ENCODE data around the gene ISYNA1. TPM values are rescaled to one million over a fixed set of nuclear protein-coding genes. Genes with fewer than 3 reads are reported as not detected.
A peak's percentile ranks its signal among the peaks of the same experiment; 100 is the strongest.
"Not testable (repeated sequence)": the region's sequence is repeated elsewhere in the genome, so short reads cannot be mapped to it uniquely, and the experiment has no call there.

ISYNA1 gene
- polyA plus RNA-seq, 2 of the 4 experiments (the other 2 are of a cell fraction) = 18.0 to 60.7 TPM

DNA sequence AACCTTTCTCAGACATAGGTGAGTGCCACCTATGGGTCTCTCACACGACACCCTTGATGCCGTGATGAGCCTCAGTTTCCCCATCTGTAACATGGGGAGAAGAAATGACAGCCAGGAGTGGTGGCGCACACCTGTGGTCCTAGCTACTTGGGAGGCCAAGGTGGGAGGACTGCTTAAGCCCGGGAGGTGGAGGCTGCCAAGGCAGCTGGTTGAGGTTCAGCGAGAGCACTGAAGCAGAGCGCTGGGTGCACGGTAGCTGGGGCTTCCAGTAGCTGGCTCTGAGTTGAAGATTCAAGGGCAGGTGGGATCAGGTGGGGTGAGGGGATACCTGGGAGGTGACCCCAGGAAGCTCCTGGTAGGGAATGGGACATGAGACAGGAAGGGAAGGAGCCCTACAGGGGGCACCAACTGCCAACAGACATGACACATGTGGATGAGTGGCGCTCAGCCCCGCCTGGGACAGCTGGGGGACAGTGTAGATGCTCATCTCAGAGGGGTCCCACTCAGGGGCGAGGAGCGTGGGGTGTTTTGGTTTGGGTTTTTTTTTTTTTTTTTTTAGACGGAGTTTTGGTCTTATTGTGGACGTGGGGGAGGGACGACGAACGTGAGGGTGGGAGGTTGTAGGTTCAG, 25.2 kb downstream of the ISYNA1 start:
- Histone ChIP-seq H3K4me2 (no peak overlapping the region), H3K4me3 (no peak overlapping the region), H3K27ac (peak overlapping the region in 1 of 2 experiments; percentile 40; a peak in 1 of 6 replicates), H3K4me1 (peaks cover 41% of the 10 kb centered on the region), H3K9me3 (no peaks in the 10 kb centered on the region)
- TF ChIP-seq SMC3 (IDR thresholded peaks at IDR 0.05) = no peak
- POLR2A ChIA-PET = no interaction called here
- CTCF ChIA-PET = interaction anchor here (0.6 to 9.4 kb wide), 8 partner anchors 14 to 198 kb away, joined by 3 to 109 read pairs (median 9); partner anchors contain the start of gene LRRC25
- 89% methylated on average over 16 of the region's 16 CpGs for WGBS (ENCODE audit: missing lambda C conversion rate)
- DNase-seq (ENCODE audit: low read depth in 1 of 2, low spot score in 1 of 2) = no peak
- no peak for ATAC-seq
- FAIRE-seq = no peak

DNA sequence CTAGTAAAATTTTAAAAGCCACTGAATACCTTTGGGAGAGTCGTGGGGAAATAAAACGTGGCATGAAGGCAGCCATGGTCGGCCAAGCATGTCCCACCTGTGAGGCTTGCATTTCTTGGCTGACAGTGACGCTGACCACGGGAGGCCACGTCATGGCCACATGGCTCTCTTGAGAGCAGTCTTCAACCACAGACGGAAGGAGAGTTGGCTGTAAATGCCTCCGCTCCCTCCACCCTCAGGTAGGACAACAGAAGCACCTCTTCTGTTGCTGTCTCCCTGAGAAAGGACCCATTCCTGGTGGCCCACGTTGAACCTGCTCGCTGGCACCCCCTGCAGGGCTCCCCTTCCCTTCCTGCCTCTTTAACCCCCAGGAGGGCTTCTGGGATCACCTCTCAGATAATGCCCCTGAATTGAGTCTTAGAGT, 29.9 kb downstream of the ISYNA1 start:
- CTCF ChIA-PET = interaction anchor here (2.3 kb wide), 1 partner anchor 19 kb away, joined by 16 read pairs; no protein-coding TSS in a partner anchor

DNA sequence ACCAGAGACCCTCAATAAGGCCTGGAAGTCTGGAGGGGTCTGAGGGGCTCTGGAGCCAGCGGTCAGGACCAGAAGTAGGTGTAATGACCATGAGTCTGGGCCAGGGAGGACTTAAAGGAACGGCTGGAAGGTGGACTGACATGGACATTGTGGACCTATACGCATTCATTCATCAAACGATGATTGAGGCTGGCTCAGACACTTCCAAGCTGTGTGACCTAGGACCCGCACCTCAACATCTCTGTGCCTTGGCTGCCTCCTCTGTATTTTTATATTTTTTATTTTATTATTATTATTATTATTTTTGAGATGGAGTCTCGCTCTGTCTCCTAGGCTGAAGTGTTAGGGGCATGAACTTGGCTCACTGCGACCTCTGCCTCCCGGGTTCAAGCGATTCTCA, 31.2 kb downstream of the ISYNA1 start:
- TF ChIP-seq HOXB13 (CRISPR knock-in tag; IDR thresholded peaks at IDR 0.05; ENCODE audit: low read depth) (no peak), MAFK (IDR thresholded peaks at IDR 0.05; ENCODE audit: partially characterized antibody) (no peak), HEYL (CRISPR knock-in tag; IDR thresholded peaks at IDR 0.05) (no peak), EP300 (IDR thresholded peaks at IDR 0.05) (no peak), MAZ (IDR thresholded peaks at IDR 0.05; ENCODE audit: borderline replicate concordance, low read depth, low read length) (no peak), RARB (CRISPR knock-in tag; IDR thresholded peaks at IDR 0.05) (no peak), ZFP36 (IDR thresholded peaks at IDR 0.05; ENCODE audit: borderline replicate concordance, partially characterized antibody) (no peak), SREBF2 (IDR thresholded peaks at IDR 0.05) (no peak), RCOR1 (IDR thresholded peaks at IDR 0.05; ENCODE audit: low read depth, low read length) (no peak), POLR2A (IDR thresholded peaks at IDR 0.05; ENCODE audit: low read length) (no peak), CEBPB (IDR thresholded peaks at IDR 0.05) (no peak), CBX8 (IDR thresholded peaks at IDR 0.05) (no peak)
- TF ChIP-seq, protein P1, sequence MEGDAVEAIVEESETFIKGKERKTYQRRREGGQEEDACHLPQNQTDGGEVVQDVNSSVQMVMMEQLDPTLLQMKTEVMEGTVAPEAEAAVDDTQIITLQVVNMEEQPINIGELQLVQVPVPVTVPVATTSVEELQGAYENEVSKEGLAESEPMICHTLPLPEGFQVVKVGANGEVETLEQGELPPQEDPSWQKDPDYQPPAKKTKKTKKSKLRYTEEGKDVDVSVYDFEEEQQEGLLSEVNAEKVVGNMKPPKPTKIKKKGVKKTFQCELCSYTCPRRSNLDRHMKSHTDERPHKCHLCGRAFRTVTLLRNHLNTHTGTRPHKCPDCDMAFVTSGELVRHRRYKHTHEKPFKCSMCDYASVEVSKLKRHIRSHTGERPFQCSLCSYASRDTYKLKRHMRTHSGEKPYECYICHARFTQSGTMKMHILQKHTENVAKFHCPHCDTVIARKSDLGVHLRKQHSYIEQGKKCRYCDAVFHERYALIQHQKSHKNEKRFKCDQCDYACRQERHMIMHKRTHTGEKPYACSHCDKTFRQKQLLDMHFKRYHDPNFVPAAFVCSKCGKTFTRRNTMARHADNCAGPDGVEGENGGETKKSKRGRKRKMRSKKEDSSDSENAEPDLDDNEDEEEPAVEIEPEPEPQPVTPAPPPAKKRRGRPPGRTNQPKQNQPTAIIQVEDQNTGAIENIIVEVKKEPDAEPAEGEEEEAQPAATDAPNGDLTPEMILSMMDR (IDR thresholded peaks at IDR 0.05) = no peak
- TF ChIP-seq, protein P2, sequence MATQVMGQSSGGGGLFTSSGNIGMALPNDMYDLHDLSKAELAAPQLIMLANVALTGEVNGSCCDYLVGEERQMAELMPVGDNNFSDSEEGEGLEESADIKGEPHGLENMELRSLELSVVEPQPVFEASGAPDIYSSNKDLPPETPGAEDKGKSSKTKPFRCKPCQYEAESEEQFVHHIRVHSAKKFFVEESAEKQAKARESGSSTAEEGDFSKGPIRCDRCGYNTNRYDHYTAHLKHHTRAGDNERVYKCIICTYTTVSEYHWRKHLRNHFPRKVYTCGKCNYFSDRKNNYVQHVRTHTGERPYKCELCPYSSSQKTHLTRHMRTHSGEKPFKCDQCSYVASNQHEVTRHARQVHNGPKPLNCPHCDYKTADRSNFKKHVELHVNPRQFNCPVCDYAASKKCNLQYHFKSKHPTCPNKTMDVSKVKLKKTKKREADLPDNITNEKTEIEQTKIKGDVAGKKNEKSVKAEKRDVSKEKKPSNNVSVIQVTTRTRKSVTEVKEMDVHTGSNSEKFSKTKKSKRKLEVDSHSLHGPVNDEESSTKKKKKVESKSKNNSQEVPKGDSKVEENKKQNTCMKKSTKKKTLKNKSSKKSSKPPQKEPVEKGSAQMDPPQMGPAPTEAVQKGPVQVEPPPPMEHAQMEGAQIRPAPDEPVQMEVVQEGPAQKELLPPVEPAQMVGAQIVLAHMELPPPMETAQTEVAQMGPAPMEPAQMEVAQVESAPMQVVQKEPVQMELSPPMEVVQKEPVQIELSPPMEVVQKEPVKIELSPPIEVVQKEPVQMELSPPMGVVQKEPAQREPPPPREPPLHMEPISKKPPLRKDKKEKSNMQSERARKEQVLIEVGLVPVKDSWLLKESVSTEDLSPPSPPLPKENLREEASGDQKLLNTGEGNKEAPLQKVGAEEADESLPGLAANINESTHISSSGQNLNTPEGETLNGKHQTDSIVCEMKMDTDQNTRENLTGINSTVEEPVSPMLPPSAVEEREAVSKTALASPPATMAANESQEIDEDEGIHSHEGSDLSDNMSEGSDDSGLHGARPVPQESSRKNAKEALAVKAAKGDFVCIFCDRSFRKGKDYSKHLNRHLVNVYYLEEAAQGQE (IDR thresholded peaks at IDR 0.05) = no peak
- TF ChIP-seq, protein P3, sequence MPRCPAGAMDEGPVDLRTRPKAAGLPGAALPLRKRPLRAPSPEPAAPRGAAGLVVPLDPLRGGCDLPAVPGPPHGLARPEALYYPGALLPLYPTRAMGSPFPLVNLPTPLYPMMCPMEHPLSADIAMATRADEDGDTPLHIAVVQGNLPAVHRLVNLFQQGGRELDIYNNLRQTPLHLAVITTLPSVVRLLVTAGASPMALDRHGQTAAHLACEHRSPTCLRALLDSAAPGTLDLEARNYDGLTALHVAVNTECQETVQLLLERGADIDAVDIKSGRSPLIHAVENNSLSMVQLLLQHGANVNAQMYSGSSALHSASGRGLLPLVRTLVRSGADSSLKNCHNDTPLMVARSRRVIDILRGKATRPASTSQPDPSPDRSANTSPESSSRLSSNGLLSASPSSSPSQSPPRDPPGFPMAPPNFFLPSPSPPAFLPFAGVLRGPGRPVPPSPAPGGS (IDR thresholded peaks at IDR 0.05) = no peak
- POLR2A ChIA-PET = no interaction called here
- no peak for ATAC-seq
- Histone ChIP-seq H3K4me3 (no peak overlapping the region), H3K9me3 (no peaks in the 10 kb centered on the region), H3K27ac (no peak overlapping the region; a peak in 1 of 6 replicates), H3K4me2 (no peak overlapping the region), H3K4me1 (peaks cover 25% of the 10 kb centered on the region)
- no peak for DNase-seq (ENCODE audit: low read depth in 1 of 2, low spot score in 1 of 2)
- CTCF ChIA-PET = interaction anchor here (1.0 to 2.3 kb wide), 2 partner anchors 18 to 57 kb away, joined by 4 to 16 read pairs; no protein-coding TSS in a partner anchor
- FAIRE-seq = no peak
- 91% methylated on average over 9 of the region's 9 CpGs for WGBS (ENCODE audit: missing lambda C conversion rate)

More for the DNA sequence above, 29.9 kb downstream of the ISYNA1 start:
- H3K27ac ChIP-seq = peak overlapping the region in 1 of 2 experiments; percentile 87; a peak in 3 of 6 replicates
- POLR2A ChIA-PET = no interaction called here
- ATAC-seq = peak in 1 of 2 experiments; percentile 33; a peak in 1 of 6 replicates
- no peak overlapping the region for H3K4me3 ChIP-seq
- no peak for FAIRE-seq
- no peaks in the 10 kb centered on the region for H3K9me3 ChIP-seq
- no peak overlapping the region for H3K4me2 ChIP-seq
- no peak for DNase-seq (ENCODE audit: low read depth in 1 of 2, low spot score in 1 of 2)
- TF ChIP-seq MYC (IDR thresholded peaks at IDR 0.05; ENCODE audit: borderline replicate concordance, low read length) = no peak
- TF ChIP-seq, protein P1 (IDR thresholded peaks at IDR 0.05) = 0 out of 3 replicates have a peak, but pooled peaks have one; percentile 18
- peak; percentile 18 to 46; a peak in 2 of 5 replicates for TF ChIP-seq RAD21 (conservative IDR thresholded peaks at IDR 0.05 in 1 of 2, IDR thresholded peaks at IDR 0.05 in 1 of 2)
- 76% methylated on average over 10 of the region's 10 CpGs for WGBS (ENCODE audit: missing lambda C conversion rate)
- H3K4me1 ChIP-seq = peaks cover 11% of the 10 kb centered on the region; the same call in 2 of the 3 replicates

DNA sequence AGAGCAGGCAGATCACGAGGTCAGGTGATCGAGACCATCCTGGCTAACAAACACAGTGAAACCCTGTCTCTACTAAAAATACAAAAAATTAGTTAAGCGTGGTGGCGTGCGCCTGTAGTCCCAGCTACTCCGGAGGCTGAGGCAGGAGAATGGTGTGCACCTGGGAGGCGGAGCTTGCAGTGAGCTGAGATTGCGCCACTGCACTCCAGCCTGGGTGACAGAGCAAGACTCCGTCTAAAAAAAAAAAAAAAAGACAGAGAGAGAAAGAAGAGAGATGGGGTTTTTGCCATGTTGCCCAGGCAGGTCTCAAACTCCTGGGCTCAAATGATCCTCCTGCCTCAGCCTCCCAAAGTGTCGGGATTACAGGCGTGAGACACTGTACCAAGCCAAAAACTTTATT, 32.2 kb downstream of the ISYNA1 start:
- H3K4me1 ChIP-seq = peaks cover 32% of the 10 kb centered on the region
- CTCF ChIA-PET = interaction anchor here (0.7 to 2.3 kb wide), 4 partner anchors 17 to 86 kb away, joined by 3 to 16 read pairs (median 4); no protein-coding TSS in a partner anchor
- ATAC-seq; H3K4me2 ChIP-seq; H3K27ac ChIP-seq; FAIRE-seq; H3K4me3 ChIP-seq; H3K9me3 ChIP-seq; DNase-seq (ENCODE audit: low read depth in 1 of 2, low spot score in 1 of 2): not testable (repeated sequence)
- POLR2A ChIA-PET = interaction anchor here (0.7 kb wide), 1 partner anchor 126 kb away, joined by 4 read pairs; no protein-coding TSS in a partner anchor
- 89% methylated on average over 11 of the region's 11 CpGs for WGBS (ENCODE audit: missing lambda C conversion rate)
